Immature natural killer cell (primary cell): ENCODE data around the gene JARID2. TPM values are rescaled to one million over a fixed set of nuclear protein-coding genes. Genes with fewer than 3 reads are reported as not detected.

Source experiments
- DNase-seq, 3 donors: peaks; one replicate each; pipeline ENCODE4 v3.0.0; 2022; ENCODE audit warnings: mixed read lengths in 1 of 3
- H3K27ac Mint-ChIP-seq, 6 donors: one replicate each; pipeline ENCODE4 v1.8.0; 2020; ENCODE audit warnings: mixed read lengths in 6 of 6, mild to moderate bottlenecking in 5 of 6, inconsistent platforms in 4 of 6, moderate library complexity in 3 of 6
- H3K27me3 Mint-ChIP-seq, 3 donors: one replicate each; pipeline ENCODE4 v1.8.0; 2020 to 2021; ENCODE audit warnings: low read depth in 3 of 3, mild to moderate bottlenecking in 3 of 3, mixed read lengths in 3 of 3, moderate library complexity in 3 of 3, inconsistent platforms in 1 of 3
- H3K36me3 Mint-ChIP-seq, 3 donors: one replicate each; pipeline ENCODE4 v1.8.0; 2020; ENCODE audit warnings: mixed read lengths in 3 of 3, inconsistent platforms in 2 of 3, mild to moderate bottlenecking in 2 of 3
- H3K4me1 Mint-ChIP-seq, 2 donors: one replicate each; pipeline ENCODE4 v1.8.0; 2020; ENCODE audit warnings: inconsistent platforms in 2 of 2, mild to moderate bottlenecking in 2 of 2, mixed read lengths in 2 of 2, moderate library complexity in 1 of 2
- H3K4me3 Mint-ChIP-seq, 5 donors: one replicate each; pipeline ENCODE4 v1.8.0; 2020; ENCODE audit warnings: mild to moderate bottlenecking in 5 of 5, mixed read lengths in 5 of 5, inconsistent platforms in 3 of 5, moderate library complexity in 3 of 5
- H3K9me3 Mint-ChIP-seq, 6 donors: one replicate each; pipeline ENCODE4 v1.8.0; 2020; ENCODE audit warnings: mild to moderate bottlenecking in 6 of 6, mixed read lengths in 6 of 6, inconsistent platforms in 4 of 6, moderate library complexity in 3 of 6
- polyA plus RNA-seq, 3 donors: library from polyadenylated mRNA; unstranded; fragments of 300-500 nt; fragmentation: Illumina TruSeq; gene quantifications; one replicate each; pipeline ENCODE4 v1.2.3, GENCODE V29; 2021

Gene JARID2
- polyA plus RNA-seq, 3 donors from 2014 or later: 4.3 to 26.1 (median 7.8) TPM

DNA sequence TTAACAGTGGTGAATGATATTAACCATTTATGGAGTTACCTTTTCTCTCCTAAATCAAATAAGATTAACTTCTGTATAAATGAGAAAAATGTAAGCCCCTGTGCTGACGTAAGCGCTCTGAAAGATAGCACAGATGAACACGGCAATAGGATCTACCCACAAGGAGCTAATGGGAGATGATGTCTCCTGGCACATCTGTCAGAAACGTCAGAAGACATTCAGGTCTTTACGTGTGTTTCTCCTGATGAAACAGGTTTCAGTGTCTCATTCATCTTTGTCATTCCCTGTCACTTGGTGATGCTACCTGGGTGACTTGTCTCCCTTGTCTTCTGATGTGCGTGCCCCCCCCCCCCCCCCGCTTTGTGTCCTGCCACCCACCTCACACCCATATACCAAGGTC is 227.3 kb downstream of the JARID2 start:
- Mint-ChIP-seq H3K27ac (no peak overlapping the region), H3K9me3 (no peaks in the 10 kb centered on the region), H3K27me3 (peaks cover 0 to 3% (median 0%) of the 10 kb centered on the region in 3 donors), H3K36me3 (peaks cover 3 to 4% (median 4%) of the 10 kb centered on the region in 3 donors), H3K4me1 (peaks cover 37 to 38% of the 10 kb centered on the region in 2 donors), H3K4me3 (no peak overlapping the region)
- DNase-seq: no peak

DNA sequence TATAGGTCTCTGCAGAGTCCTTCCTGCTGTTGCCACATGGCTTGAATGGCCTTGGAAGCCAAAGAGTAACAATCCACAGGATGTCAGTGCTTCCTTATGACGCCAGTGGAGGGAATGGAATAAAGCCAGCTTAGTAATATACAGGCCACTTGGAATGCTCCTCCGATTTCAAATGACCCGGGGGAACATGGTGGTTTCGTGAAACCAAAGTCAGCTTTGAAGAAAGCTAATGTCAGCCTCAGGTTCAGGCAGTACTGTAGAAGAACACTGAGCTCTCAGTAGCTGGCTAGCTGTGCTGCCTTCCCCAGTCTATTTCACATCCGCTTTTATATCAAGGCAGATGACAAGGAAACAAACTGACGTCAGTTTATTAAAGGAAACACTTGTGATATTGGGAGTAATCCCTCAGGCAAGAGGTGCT is 227.9 kb downstream of the JARID2 start:
- DNase-seq: no peak
- H3K9me3 Mint-ChIP-seq: no peaks in the 10 kb centered on the region
- H3K27ac Mint-ChIP-seq: no peak overlapping the region
- H3K36me3 Mint-ChIP-seq: peaks cover 0 to 2% (median 1%) of the 10 kb centered on the region in 3 donors
- H3K4me1 Mint-ChIP-seq: peaks cover 36 to 37% of the 10 kb centered on the region in 2 donors
- no peak overlapping the region for H3K4me3 Mint-ChIP-seq
- H3K27me3 Mint-ChIP-seq: peaks cover 0 to 3% (median 0%) of the 10 kb centered on the region in 3 donors

DNA sequence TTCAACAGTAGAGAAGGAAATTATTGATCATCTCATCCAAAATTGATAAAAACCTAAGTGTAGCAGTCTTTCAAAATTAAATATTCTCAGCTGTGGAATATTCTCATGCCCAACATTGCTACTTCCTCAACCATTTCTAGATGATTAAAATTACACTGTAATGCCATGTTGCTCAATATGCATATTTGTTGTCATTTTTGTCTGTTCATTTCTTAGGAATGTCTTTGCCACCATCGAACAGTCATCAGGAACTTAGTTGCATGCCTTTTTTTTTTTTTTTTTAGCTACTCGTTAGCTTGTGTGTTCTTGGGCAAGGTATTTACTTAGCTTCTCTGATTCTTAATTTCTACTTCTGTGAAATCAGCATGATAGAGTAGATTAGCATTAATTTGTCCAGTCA is 228.3 kb downstream of the JARID2 start:
- Mint-ChIP-seq H3K27me3 (peaks cover 0 to 3% (median 3%) of the 10 kb centered on the region in 3 donors), H3K27ac (no peak overlapping the region), H3K9me3 (no peaks in the 10 kb centered on the region), H3K4me1 (peaks cover 38 to 40% of the 10 kb centered on the region in 2 donors), H3K4me3 (no peak overlapping the region), H3K36me3 (no peaks in the 10 kb centered on the region)
- DNase-seq: no peak

DNA sequence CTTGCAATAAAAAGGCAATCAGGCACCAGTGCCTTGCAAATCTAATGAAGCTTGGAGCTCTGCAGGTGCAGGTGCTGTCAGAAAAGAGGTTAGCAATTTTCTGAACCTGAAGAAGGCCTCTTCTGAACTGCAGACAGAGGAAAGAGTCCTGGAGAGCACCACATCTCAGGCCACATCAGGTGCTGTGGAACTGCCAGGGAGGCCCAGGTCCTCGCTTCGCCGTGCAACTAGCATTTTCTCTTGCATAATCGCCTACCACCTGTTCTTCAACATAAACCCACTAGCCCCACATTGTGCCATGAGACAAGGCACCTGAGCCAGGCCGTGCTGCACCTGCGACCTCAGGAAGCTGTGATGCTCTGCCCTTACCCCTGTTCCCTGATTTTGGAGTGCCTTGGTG is 229.4 kb downstream of the JARID2 start:
- Mint-ChIP-seq H3K4me3 (no peak overlapping the region), H3K27me3 (peaks cover 0 to 4% (median 3%) of the 10 kb centered on the region in 3 donors), H3K36me3 (no peaks in the 10 kb centered on the region), H3K4me1 (peaks cover 49% of the 10 kb centered on the region in 2 donors), H3K9me3 (no peaks in the 10 kb centered on the region), H3K27ac (peak overlapping the region; percentile 5 to 75 (median 46))
- no peak for DNase-seq

DNA sequence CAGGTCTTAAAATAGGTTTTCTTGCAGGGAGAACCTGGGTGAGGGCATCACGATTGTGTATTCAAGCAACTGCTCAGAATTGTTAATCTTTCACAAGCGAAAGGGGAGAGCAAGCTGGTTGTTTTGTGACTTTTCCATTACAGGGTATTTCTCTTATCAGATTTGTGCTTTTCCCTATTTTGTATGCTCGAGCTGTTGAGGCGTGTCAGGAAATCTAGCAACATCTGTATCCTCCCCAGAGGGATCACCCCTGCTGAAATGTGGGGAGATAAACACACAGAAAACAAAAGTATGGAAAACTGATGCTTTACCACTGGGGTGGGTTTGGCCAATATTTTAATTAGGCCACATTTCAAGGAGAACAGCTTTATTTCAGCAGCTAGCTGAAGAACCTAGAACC is 230.0 kb downstream of the JARID2 start:
- no peak for DNase-seq
- no peaks in the 10 kb centered on the region for H3K9me3 Mint-ChIP-seq
- peak overlapping the region; percentile 5 to 65 (median 46) for H3K27ac Mint-ChIP-seq
- peaks cover 0 to 4% (median 3%) of the 10 kb centered on the region in 3 donors for H3K27me3 Mint-ChIP-seq
- peaks cover 51 to 55% of the 10 kb centered on the region in 2 donors for H3K4me1 Mint-ChIP-seq
- no peak overlapping the region for H3K4me3 Mint-ChIP-seq
- no peaks in the 10 kb centered on the region for H3K36me3 Mint-ChIP-seq

DNA sequence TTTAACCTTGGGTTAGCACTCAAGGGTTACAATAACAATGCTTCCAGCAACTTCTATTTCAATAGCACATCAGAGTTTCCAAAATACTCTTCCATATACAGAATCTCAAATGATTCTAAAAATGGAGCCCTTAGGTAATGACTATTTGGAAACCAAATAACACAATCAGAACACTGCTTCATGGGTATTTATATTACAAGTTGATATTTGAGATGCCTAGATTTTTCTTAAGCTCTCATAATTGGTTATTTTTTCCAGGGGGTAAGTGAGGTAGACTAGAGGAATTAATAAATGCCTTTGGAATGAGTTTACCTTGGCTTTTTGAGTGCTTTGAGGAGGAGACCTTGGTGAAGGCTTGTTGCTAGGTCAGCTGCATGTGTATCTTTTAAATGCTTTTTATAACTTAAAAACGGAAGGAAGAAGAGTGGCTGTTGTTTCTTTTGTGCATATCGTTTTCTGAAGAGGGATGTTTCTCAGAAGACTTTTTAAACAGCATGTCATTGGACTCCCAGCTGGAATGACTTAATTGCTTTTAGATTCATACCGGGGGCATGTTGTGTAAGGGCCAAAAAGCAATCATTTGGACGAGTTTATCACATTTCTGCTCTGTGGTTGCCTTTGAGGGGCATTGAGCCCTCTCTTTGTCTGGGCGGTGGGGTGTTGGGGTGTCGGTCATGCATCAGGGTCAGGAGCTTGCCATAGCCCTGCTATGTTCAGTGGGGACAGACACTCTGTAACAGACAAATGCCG is 230.9 kb downstream of the JARID2 start:
- Mint-ChIP-seq H3K36me3 (no peaks in the 10 kb centered on the region), H3K4me3 (no peak overlapping the region), H3K4me1 (peaks cover 61 to 64% of the 10 kb centered on the region in 2 donors), H3K9me3 (no peaks in the 10 kb centered on the region), H3K27me3 (peaks cover 0 to 4% (median 3%) of the 10 kb centered on the region in 3 donors), H3K27ac (peak overlapping the region in 2 of 6 donors; percentile 2 to 64)
- no peak for DNase-seq

DNA sequence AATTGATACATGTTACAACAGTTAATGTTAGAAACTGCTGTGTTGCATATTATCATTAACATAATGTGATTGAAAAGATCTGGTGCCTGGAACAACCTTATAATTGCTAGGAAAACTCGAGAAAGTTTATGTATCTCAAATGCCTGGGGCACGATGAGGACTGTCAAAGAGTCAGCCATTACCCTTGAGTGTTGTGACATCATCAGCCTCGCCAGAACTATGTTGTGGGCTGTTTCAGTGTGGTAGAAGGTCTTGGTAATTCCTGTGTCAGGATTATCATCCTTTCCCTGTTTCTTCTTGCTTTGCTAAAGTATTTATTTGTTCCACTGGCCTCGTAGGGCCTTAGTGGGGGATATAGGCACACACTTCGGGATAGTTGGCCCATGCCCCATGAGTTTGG is 231.9 kb downstream of the JARID2 start:
- H3K27me3 Mint-ChIP-seq: peaks cover 0 to 4% (median 3%) of the 10 kb centered on the region in 3 donors
- no peaks in the 10 kb centered on the region for H3K9me3 Mint-ChIP-seq
- H3K36me3 Mint-ChIP-seq: no peaks in the 10 kb centered on the region
- no peak overlapping the region for H3K27ac Mint-ChIP-seq
- H3K4me1 Mint-ChIP-seq: peaks cover 60 to 74% of the 10 kb centered on the region in 2 donors
- no peak overlapping the region for H3K4me3 Mint-ChIP-seq
- no peak for DNase-seq

DNA sequence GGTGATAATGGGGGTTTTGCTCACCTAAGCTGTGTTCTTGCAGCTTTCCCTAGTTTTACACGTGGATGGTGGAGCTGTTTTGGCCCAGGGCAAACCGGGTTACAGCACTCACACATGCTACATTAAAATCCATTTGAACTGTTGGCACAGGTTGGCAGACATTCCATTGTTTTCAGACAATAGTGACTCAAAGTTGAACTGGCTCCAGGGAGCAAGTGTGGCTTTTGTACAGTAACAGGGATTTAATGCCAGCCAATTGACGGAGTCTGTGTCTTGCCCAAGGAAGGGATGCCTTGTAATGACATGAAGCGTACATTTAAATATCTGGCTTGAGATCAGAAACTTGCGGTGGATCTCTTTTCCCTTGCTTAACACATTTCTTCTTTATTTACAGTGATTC is 233.9 kb downstream of the JARID2 start:
- Mint-ChIP-seq H3K36me3 (no peaks in the 10 kb centered on the region), H3K4me1 (peaks cover 63 to 90% of the 10 kb centered on the region in 2 donors), H3K27ac (peak overlapping the region in 1 of 6 donors; percentile 71), H3K9me3 (no peaks in the 10 kb centered on the region), H3K27me3 (peaks cover 0 to 4% (median 3%) of the 10 kb centered on the region in 3 donors), H3K4me3 (no peak overlapping the region)
- no peak for DNase-seq

DNA sequence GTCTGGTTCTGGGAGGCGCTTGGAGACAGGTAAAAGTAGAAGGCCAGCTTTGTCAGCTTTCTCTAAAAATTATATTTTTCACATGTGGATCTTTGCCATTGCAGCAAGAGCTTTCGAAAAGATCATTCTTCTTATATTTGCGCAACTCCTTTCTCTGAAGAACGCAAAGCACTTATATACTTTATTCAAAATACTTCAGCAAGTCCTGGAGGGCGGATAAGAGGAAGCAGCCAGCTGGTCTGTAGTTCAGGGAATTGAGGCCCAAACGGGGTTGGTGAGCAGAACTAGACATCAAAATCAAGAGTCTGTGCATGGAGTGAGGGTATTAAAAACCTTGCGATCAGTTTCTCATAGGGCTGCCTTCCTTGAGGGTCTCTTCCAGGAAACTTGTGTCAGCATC is 234.7 kb downstream of the JARID2 start:
- no peaks in the 10 kb centered on the region for H3K36me3 Mint-ChIP-seq
- no peak overlapping the region for H3K27ac Mint-ChIP-seq
- H3K9me3 Mint-ChIP-seq: no peaks in the 10 kb centered on the region
- peaks cover 3 to 4% (median 3%) of the 10 kb centered on the region in 3 donors for H3K27me3 Mint-ChIP-seq
- peaks cover 64 to 88% of the 10 kb centered on the region in 2 donors for H3K4me1 Mint-ChIP-seq
- DNase-seq: no peak
- H3K4me3 Mint-ChIP-seq: no peak overlapping the region

DNA sequence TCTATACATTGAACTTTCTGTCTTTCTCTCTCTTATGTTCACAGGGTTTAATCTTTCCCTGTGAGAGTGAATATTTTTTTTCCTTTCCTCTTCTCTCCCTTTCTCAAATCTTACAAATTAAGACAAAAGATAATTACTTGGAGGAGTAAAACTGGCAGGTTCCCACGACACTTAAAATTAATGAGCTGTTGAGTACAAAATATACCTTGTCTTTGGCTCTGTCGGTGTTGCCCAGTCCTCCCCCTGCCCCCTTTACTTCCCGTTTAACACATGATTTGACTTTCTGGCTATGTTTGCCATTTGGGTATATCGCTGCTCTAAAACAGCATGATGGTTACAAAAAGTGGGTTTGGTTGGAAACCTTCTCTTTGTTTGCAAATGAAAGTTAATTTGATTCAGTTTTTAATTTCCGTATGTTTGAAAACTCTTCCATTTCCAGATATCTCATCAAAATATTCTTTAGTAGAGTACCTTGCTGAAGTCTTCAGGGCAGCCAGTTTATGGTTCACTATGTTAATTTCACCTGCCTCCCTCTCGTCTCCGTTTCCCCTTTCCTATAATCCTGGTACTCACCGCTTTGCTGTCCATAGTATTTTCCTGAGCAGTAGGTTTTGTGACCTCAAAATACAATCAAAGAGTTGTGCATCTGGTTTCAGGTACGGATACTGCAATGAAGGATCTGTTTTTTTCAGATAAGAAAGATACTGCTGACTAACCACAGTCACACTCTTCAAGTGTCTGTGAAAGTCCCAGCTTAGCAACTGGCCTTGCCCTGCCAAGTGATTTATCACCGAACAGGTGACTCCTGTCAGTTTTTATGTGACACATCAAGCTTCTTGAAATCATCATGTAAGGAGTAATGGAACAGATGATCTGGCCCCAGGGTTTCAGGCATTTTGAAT is 235.8 kb downstream of the JARID2 start:
- peak overlapping the region; percentile 27 to 65 (median 47) for H3K4me3 Mint-ChIP-seq
- H3K27ac Mint-ChIP-seq: peak overlapping the region in 5 of 6 donors; percentile 3 to 78 (median 73)
- peaks cover 2 to 3% (median 3%) of the 10 kb centered on the region in 3 donors for H3K27me3 Mint-ChIP-seq
- H3K36me3 Mint-ChIP-seq: peaks cover 0 to under 1% (median 0%) of the 10 kb centered on the region in 3 donors
- peaks cover 63 to 90% of the 10 kb centered on the region in 2 donors for H3K4me1 Mint-ChIP-seq
- no peaks in the 10 kb centered on the region for H3K9me3 Mint-ChIP-seq
- peak in 2 of 3 donors; percentile 14 for DNase-seq

DNA sequence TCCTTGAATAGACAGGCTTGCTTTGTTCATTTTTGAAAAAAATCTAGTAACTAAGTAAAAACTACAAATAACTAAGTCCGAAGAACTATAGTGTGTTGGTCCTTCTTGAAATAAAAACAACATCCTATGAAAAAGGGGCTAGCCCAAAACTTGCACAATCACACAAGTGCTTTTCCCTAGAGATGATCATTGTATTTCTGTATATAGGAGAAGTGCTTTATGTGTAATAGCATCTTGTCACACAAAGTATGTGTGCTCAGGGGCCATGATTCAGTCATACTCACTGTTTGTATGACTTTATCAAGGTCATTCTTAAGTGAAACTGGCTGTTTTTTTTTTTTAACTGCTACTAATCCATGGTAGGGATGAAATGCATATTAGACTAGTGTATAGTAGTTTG is 237.2 kb downstream of the JARID2 start:
- H3K4me3 Mint-ChIP-seq: no peak overlapping the region
- peaks cover 3 to 6% (median 3%) of the 10 kb centered on the region in 3 donors for H3K27me3 Mint-ChIP-seq
- no peaks in the 10 kb centered on the region for H3K9me3 Mint-ChIP-seq
- peaks cover 53 to 82% of the 10 kb centered on the region in 2 donors for H3K4me1 Mint-ChIP-seq
- no peak overlapping the region for H3K27ac Mint-ChIP-seq
- no peak for DNase-seq
- peaks cover 0 to 10% (median 6%) of the 10 kb centered on the region in 3 donors for H3K36me3 Mint-ChIP-seq

DNA sequence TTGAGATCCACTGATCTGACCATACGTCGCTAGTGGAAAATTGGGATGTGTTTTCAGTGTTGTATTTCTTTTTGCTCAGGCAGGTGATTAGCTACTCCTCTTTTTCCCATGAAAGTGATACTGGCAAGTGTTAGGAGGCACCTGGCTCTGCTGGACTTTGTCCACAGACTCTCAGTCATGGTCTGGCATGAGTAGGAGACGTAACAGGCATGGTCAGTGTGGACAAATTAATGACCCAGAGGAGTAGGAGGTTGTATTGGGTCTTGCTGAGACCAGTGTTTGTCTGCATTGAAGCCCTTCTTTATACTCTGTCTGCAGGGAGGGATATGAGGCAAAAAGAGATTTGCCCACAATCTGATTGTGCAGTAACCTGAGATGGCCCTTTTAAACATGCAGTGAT is 238.3 kb downstream of the JARID2 start:
- Mint-ChIP-seq H3K4me3 (no peak overlapping the region), H3K4me1 (peaks cover 49 to 83% of the 10 kb centered on the region in 2 donors), H3K9me3 (no peaks in the 10 kb centered on the region), H3K27me3 (peaks cover 0 to 13% (median 3%) of the 10 kb centered on the region in 3 donors), H3K27ac (no peak overlapping the region), H3K36me3 (peaks cover 6 to 21% (median 10%) of the 10 kb centered on the region in 3 donors)
- DNase-seq: no peak

DNA sequence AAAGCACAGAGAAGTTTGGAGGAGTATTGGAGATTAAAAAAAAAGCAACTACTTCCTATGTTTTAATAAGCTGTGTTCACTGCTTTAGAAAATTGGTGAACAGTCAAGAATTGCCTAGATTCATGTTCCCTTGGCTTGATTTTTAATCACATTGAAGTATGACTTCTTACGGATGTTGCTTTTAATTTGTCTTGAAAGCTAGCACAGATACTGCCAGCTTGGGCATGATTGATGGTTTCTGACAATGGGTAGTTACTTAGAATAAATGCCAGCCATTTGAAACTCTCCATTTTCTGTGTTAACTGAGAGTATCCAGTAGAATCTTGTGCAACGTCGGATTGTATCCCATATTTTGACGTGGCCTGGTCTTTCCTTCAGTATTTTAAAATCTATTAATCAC is 239.0 kb downstream of the JARID2 start:
- Mint-ChIP-seq H3K9me3 (no peaks in the 10 kb centered on the region), H3K36me3 (peaks cover 6 to 23% (median 10%) of the 10 kb centered on the region in 3 donors), H3K27ac (no peak overlapping the region), H3K4me3 (no peak overlapping the region), H3K4me1 (peaks cover 49 to 83% of the 10 kb centered on the region in 2 donors), H3K27me3 (peaks cover 0 to 13% (median 3%) of the 10 kb centered on the region in 3 donors)
- no peak for DNase-seq

DNA sequence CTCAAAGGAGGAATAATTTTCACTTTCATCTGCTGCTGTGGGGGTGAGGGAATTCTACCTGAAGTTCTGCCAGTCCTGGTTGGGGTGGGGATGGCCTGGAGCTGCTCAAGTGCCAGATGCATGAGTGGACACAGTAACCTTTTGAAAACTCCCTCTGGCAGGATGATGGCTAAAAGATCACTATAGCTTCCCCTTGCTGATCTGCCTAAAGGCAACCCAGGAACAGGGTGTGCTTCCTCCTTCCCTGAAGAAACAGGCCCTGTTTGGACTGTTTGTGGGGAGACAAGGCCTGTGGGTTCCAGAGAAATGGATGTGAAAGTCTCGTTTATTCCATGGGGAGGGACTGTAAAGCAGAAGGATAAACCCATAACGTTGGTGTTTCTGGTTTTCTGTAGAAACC is 240.1 kb downstream of the JARID2 start:
- Mint-ChIP-seq H3K4me1 (peaks cover 52 to 83% of the 10 kb centered on the region in 2 donors), H3K9me3 (no peaks in the 10 kb centered on the region), H3K27ac (no peak overlapping the region), H3K4me3 (no peak overlapping the region), H3K27me3 (peaks cover 0 to 11% (median 6%) of the 10 kb centered on the region in 3 donors), H3K36me3 (peaks cover 6 to 23% (median 10%) of the 10 kb centered on the region in 3 donors)
- no peak for DNase-seq
